IMR-90 (cell line): ENCODE data around the gene DAD1. TPM values are rescaled to one million over a fixed set of nuclear protein-coding genes. Genes with fewer than 3 reads are reported as not detected.

Experiments
- ATAC-seq: fragments of 200-7000 bp; cut with Tn5 transposase; 2 replicates; pipeline ENCODE4 v1.9.1; 2020; ENCODE audit warnings: low read depth, mild to moderate bottlenecking, moderate library complexity
- BruUV-seq: library from RNA; stranded (reverse); fragments of 400-500 nt; replicated peaks from 2 replicates; lab custom pipeline; 2021; lab: Mats Ljungman, UMichigan
- CTCF ChIA-PET: fragments of 300-600 bp; formaldehyde crosslinking; extraction: SDS; loops from one replicate; lab custom pipeline; 2021; ENCODE audit warnings: antibody characterized with exemption; lab: Yijun Ruan, JAX
- POLR2A ChIA-PET: fragments of 300-600 bp; sonication (Branson Sonifier 250); formaldehyde crosslinking; loops from one replicate; lab custom pipeline; 2022; ENCODE audit warnings: antibody characterized with exemption; ENCODE audit not compliant: unreplicated experiment; lab: Charles Lee
- DNase-seq: peaks from one replicate; pipeline ENCODE4 v3.0.0; 2013
- H2AFZ ChIP-seq: replicated peaks from 2 replicates; pipeline ENCODE3; 2013; ENCODE audit warnings: low read length, mild to moderate bottlenecking; ENCODE audit not compliant: poor library complexity
- H2AK5ac ChIP-seq: 2 replicates; pipeline ENCODE4 v1.6.1; 2013; ENCODE audit warnings: low read depth, low read length, inconsistent platforms
- H2AK9ac ChIP-seq: replicated peaks from 2 replicates; pipeline ENCODE3; 2013; ENCODE audit warnings: mild to moderate bottlenecking, low read depth, low read length, moderate library complexity; ENCODE audit not compliant: poor library complexity
- H2BK120ac ChIP-seq: 2 replicates; pipeline ENCODE4 v1.6.1; 2013; ENCODE audit warnings: low read depth, low read length, inconsistent platforms
- H2BK15ac ChIP-seq: 3 replicates; pipeline ENCODE4 v1.6.1; 2013; ENCODE audit warnings: low read depth, low read length, inconsistent platforms
- H2BK20ac ChIP-seq: 2 replicates; pipeline ENCODE4 v1.6.1; 2013; ENCODE audit warnings: low read depth, mild to moderate bottlenecking, inconsistent platforms, low read length, moderate library complexity
- H2BK5ac ChIP-seq: 2 replicates; pipeline ENCODE4 v1.6.1; 2013; ENCODE audit warnings: mild to moderate bottlenecking, low read depth, low read length, inconsistent platforms; ENCODE audit not compliant: poor library complexity, severe bottlenecking
- H3K14ac ChIP-seq: replicated peaks from 2 replicates; pipeline ENCODE4 v1.6.1; 2013; ENCODE audit warnings: low read depth, low read length, inconsistent platforms
- H3K18ac ChIP-seq: 2 replicates; pipeline ENCODE4 v1.6.1; 2013; ENCODE audit warnings: low read depth, low read length, control low read depth
- H3K23ac ChIP-seq: 2 replicates; pipeline ENCODE4 v1.6.1; 2013; ENCODE audit warnings: low read depth, low read length, inconsistent platforms
- H3K27ac ChIP-seq: 2 replicates; pipeline ENCODE4 v1.5.1; 2013; ENCODE audit warnings: mild to moderate bottlenecking, control low read depth, low read length; ENCODE audit not compliant: insufficient read depth
- H3K27me3 ChIP-seq: 2 replicates; pipeline ENCODE4 v1.6.1; 2013; ENCODE audit warnings: low read length; ENCODE audit not compliant: control insufficient read depth, insufficient read depth
- H3K36me3 ChIP-seq: 2 replicates; pipeline ENCODE4 v1.6.1; 2013; ENCODE audit warnings: low read length, mixed read lengths; ENCODE audit not compliant: control insufficient read depth, insufficient read depth
- H3K4ac ChIP-seq: 2 replicates; pipeline ENCODE4 v1.6.1; 2013; ENCODE audit warnings: low read depth, low read length, inconsistent platforms
- H3K4me1 ChIP-seq: 2 replicates; pipeline ENCODE4 v1.6.1; 2013; ENCODE audit warnings: low read length, mixed read lengths; ENCODE audit not compliant: control insufficient read depth, insufficient read depth
- H3K4me2 ChIP-seq: 2 replicates; pipeline ENCODE4 v1.6.1; 2013; ENCODE audit warnings: low read depth, mild to moderate bottlenecking, control low read depth, low read length, moderate library complexity
- H3K4me3 ChIP-seq: 2 replicates; pipeline ENCODE4 v1.5.1; 2013; ENCODE audit warnings: low read depth, mild to moderate bottlenecking, control low read depth, low read length, moderate library complexity; ENCODE audit not compliant: insufficient read depth
- H3K56ac ChIP-seq: 2 replicates; pipeline ENCODE4 v1.6.1; 2013; ENCODE audit warnings: low read length, inconsistent platforms; ENCODE audit not compliant: insufficient read depth; ENCODE audit errors: extremely low read depth
- H3K79me1 ChIP-seq, 2 experiments: 2 replicates each; pipeline ENCODE4 v1.6.1; 2013; ENCODE audit warnings: low read length in 2 of 2, inconsistent platforms in 1 of 2, low read depth in 1 of 2
- H3K9ac ChIP-seq: 2 replicates; pipeline ENCODE4 v1.6.1; 2013; ENCODE audit warnings: low read depth, low read length, control low read depth
- H3K9me1 ChIP-seq: 2 replicates; pipeline ENCODE4 v1.6.1; 2013; ENCODE audit warnings: low read length, inconsistent platforms; ENCODE audit not compliant: insufficient read depth
- H3K9me3 ChIP-seq: 2 replicates; pipeline ENCODE4 v1.6.1; 2013; ENCODE audit warnings: low read length; ENCODE audit not compliant: control insufficient read depth, insufficient read depth
- H4K20me1 ChIP-seq: 2 replicates; pipeline ENCODE4 v1.6.1; 2013; ENCODE audit warnings: low read length, inconsistent platforms; ENCODE audit not compliant: insufficient read depth
- H4K5ac ChIP-seq: 2 replicates; pipeline ENCODE4 v1.6.1; 2013; ENCODE audit warnings: mild to moderate bottlenecking, low read depth, low read length, control low read depth
- H4K8ac ChIP-seq, 2 experiments: 2 replicates each; pipeline ENCODE4 v1.6.1; 2013; ENCODE audit warnings: low read depth in 2 of 2, low read length in 2 of 2, control low read depth in 1 of 2, inconsistent platforms in 1 of 2
- H4K91ac ChIP-seq: 2 replicates; pipeline ENCODE4 v1.6.1; 2013; ENCODE audit warnings: low read depth, low read length, inconsistent platforms; ENCODE audit not compliant: insufficient read depth
- POLR2A ChIP-seq: IDR thresholded peaks from 2 replicates; pipeline ENCODE4 v1.6.1; 2012; ENCODE audit warnings: mild to moderate bottlenecking, low read depth, low read length
- RCOR1 ChIP-seq: IDR thresholded peaks from 2 replicates; pipeline ENCODE4 v1.6.1; 2012; ENCODE audit warnings: mild to moderate bottlenecking, low read length, improper control_type of control experiment; ENCODE audit not compliant: insufficient replicate concordance
- WGBS, 2 experiments: methylation state at CpG; one replicate each; pipeline versions ENCODE4 v1.1.5 to v1.1.7; 2013; ENCODE audit warnings: missing lambda C conversion rate in 2 of 2; ENCODE audit not compliant: insufficient read length in 1 of 2; ENCODE audit errors: extremely low coverage in 2 of 2; 5-methylcytosine and 5-hydroxymethylcytosine counted together
- dilution Hi-C: fragments of 300-500 bp; cut with HindIII; formaldehyde crosslinking; loops from one replicate; pipeline ENCODE4 v1.14.3; 2018; ENCODE audit warnings: low sequenced_read_pairs; ENCODE audit not compliant: unreplicated experiment
- in situ Hi-C: fragments of 300-500 bp; cut with MboI; formaldehyde crosslinking; loops from 3 replicates; pipeline ENCODE4 v1.14.3; 2019; ENCODE audit warnings: low sequenced_read_pairs, inconsistent platforms, mixed read lengths
- intact Hi-C: fragments of 100-400 bp; cut with micrococcal nuclease; formaldehyde crosslinking; loops from 2 replicates; pipeline ENCODE4 v1.10.0; 2022
- polyA plus RNA-seq, 3 experiments: library from polyadenylated mRNA; depleted of rRNA; stranded (reverse); fragments of >200 nt; gene quantifications; 2 replicates each; pipeline ENCODE4 v1.2.3, GENCODE V29; 2012; ENCODE audit warnings: low replicate concordance in 1 of 3
- total RNA-seq: library from RNA; depleted of rRNA; stranded (reverse); fragments of >200 nt; gene quantifications from 2 replicates; pipeline ENCODE4 v1.2.3, GENCODE V29; 2012

DAD1 gene
- total and polyA plus RNA-seq, 2 of the 4 experiments (the other 2 are of a cell fraction) = 396 to 496 TPM

- Histone ChIP-seq H2AK5ac (0 out of 2 replicates have a peak overlapping the region, but pooled peaks have one; percentile 5), H2BK20ac (no peak overlapping the region), H4K5ac (no peak overlapping the region), H3K79me1 (peaks cover 0 to 3% of the 10 kb centered on the region in 2 experiments; a peak in 1 of 4 replicates), H3K14ac (no peak overlapping the region), H2AFZ (no peak overlapping the region), H3K23ac (no peak overlapping the region), H2BK15ac (no peak overlapping the region), H3K27ac (no peak overlapping the region), H2BK5ac (no peak overlapping the region), H3K9me1 (peaks cover 20% of the 10 kb centered on the region; the same call in 1 of the 2 replicates), H3K27me3 (no peaks in the 10 kb centered on the region), H2BK120ac (no peak overlapping the region), H2AK9ac (no peak overlapping the region), H3K4me3 (no peak overlapping the region), H3K4me2 (no peak overlapping the region), H3K56ac (no peak overlapping the region), H4K20me1 (no peaks in the 10 kb centered on the region), H3K4me1 (peaks cover 5% of the 10 kb centered on the region; the same call in 1 of the 2 replicates), H3K4ac (no peak overlapping the region), H3K36me3 (peaks cover 67% of the 10 kb centered on the region), H4K8ac (no peak overlapping the region), H3K9ac (no peak overlapping the region), H3K18ac (no peak overlapping the region), H3K9me3 (no peaks in the 10 kb centered on the region), H4K91ac (no peak overlapping the region)
- ChIA-PET CTCF (no interaction called here), POLR2A (no interaction called here)
- no TSS peak for BruUV-seq
- WGBS, 2 experiments = no CpG with 5 or more reads among the region's 3 CpGs
- in situ Hi-C loops (no loop called here), intact Hi-C loops (no loop called here), dilution Hi-C loops (no loop called here)
- ATAC-seq (no peak; the same call in 1 of the 2 replicates), DNase-seq (peak; percentile 38)
- TF ChIP-seq RCOR1 (no peak), POLR2A (no peak)
Observed at GRCh38 chr14:22607291-22607690, 18.3 kb upstream of the DAD1 start.
